Measurements from ENCODE around the gene PRUNE2. TPM values are rescaled to one million over a fixed set of nuclear protein-coding genes. Genes with fewer than 3 reads are reported as not detected.

Gene PRUNE2
- total and polyA plus RNA-seq, 2 of the 13 experiments (the other 11 are each of a cell fraction or from before 2014, with no cell fraction given) = 0.02 TPM; not detected in 1

DNA sequence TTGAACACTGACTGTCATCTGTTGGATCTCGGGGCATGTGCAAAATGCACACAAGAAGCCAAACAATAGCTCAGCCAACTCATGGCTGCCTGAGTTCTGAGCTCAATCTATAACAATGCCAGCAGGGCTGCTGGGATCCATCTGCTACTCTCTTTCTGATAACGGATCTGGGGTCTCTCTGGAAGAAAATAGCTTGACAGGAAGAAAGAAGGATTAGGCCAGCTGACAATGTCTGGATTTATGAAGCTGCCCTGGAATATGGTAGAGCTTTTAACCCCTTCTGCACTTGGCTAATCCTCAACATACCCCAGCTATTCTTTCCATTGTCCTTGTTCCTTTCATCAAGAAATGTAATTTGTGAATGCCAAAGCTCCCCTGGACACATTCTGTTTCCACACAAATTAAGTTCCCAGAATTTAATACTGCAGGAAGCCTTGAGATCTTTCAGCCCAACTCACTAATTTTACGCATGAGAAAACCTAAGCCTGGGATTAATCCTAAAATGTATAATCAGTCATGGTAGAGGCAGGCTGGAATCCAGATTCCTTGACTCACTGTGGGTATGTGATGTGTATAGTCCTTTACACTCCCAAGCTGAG is 204.4 kb downstream of the PRUNE2 start:
- H2AFZ ChIP-seq (ENCODE audit: low read length) = no peak overlapping the region
- no peak overlapping the region for H3K4me2 ChIP-seq (ENCODE audit: low read depth, low read length)
- H4K20me1 ChIP-seq (ENCODE audit: insufficient read depth, low read length) = no peaks in the 10 kb centered on the region
- BruUV-seq (replicated peaks) = no TSS peak
- H3K4me3 ChIP-seq (replicated peaks in 1 of 3; ENCODE audit: insufficient read depth in 1 of 3, low read depth in 2 of 3, low read length in 3 of 3) = no peak overlapping the region
- no peak for TF ChIP-seq ZBTB25 (CRISPR knock-in tag; IDR thresholded peaks at IDR 0.05)
- TF ChIP-seq KMT2B (CRISPR knock-in tag; IDR thresholded peaks at IDR 0.05) = no peak
- no peak for TF ChIP-seq SPEN (CRISPR knock-in tag; IDR thresholded peaks at IDR 0.05; ENCODE audit: low read depth)
- TF ChIP-seq RAD21 (CRISPR knock-in tag; IDR thresholded peaks at IDR 0.05) = no peak
- no peak for TF ChIP-seq ZC3H4 (CRISPR knock-in tag; IDR thresholded peaks at IDR 0.05; ENCODE audit: borderline replicate concordance)
- TF ChIP-seq NFE2L2 (IDR thresholded peaks at IDR 0.05; ENCODE audit: low read length) = no peak
- TF ChIP-seq, protein P1, sequence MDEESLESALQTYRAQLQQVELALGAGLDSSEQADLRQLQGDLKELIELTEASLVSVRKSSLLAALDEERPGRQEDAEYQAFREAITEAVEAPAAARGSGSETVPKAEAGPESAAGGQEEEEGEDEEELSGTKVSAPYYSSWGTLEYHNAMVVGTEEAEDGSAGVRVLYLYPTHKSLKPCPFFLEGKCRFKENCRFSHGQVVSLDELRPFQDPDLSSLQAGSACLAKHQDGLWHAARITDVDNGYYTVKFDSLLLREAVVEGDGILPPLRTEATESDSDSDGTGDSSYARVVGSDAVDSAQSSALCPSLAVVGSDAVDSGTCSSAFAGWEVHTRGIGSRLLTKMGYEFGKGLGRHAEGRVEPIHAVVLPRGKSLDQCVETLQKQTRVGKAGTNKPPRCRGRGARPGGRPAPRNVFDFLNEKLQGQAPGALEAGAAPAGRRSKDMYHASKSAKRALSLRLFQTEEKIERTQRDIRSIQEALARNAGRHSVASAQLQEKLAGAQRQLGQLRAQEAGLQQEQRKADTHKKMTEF (CRISPR knock-in tag; IDR thresholded peaks at IDR 0.05) = no peak
- no peak overlapping the region for H3K27ac ChIP-seq (ENCODE audit: extremely low read length, insufficient read depth, low read length)
- 14% methylated on average over 3 of the region's 3 CpGs for WGBS (ENCODE audit: low lambda C conversion rate)
- DNase-seq (ENCODE audit: low spot score) (no peak), ATAC-seq (no peak), FAIRE-seq (no peak)
- H3K9me3 ChIP-seq (ENCODE audit: low read length) = no peaks in the 10 kb centered on the region
- intact Hi-C loops (cut with micrococcal nuclease; ENCODE audit: unreplicated experiment) (loop anchor here (5.0 kb wide), 1 partner anchor 399 kb away; no protein-coding TSS in a partner anchor), in situ Hi-C loops (cut with HindIII; ENCODE audit: extremely low pct_ligation_motif_present, low pct_unique_long_range_greater_than_20kb) (no loop called here)
- POLR2A ChIA-PET = interaction anchor here (0.7 kb wide), 1 partner anchor 13 kb away, joined by 3 read pairs; no protein-coding TSS in a partner anchor
- H3K79me2 ChIP-seq (ENCODE audit: insufficient read depth, low read length) = no peaks in the 10 kb centered on the region
- H3K27me3 ChIP-seq (ENCODE audit: control insufficient read depth in 1 of 2, insufficient read depth in 2 of 2, low read length in 2 of 2) = no peaks in the 10 kb centered on the region; a peak in 2 of 5 replicates
- no peaks in the 10 kb centered on the region for H3K36me3 ChIP-seq (replicated peaks in 1 of 2; ENCODE audit: control insufficient read depth in 1 of 2, insufficient read depth in 2 of 2, low read length in 2 of 2)
- no peaks in the 10 kb centered on the region for H3K4me1 ChIP-seq (ENCODE audit: insufficient read depth, low read length)
- CTCF ChIA-PET (ENCODE audit: low intra/inter-chr PET ratio, low total read pairs) = no interaction called here
- no peak overlapping the region for H3K9ac ChIP-seq (ENCODE audit: insufficient read depth, low read depth, low read length)

All from HepG2 (cell line).